NB4 (cell line): Measurements from ENCODE around the gene ANAPC16.

Experiments used
- CTCF ChIP-seq: IDR thresholded peaks from one replicate; pipeline ENCODE4 v1.5.1; 2012; ENCODE audit warnings: low read depth, low read length
- MAX ChIP-seq: IDR thresholded peaks from 2 replicates; pipeline ENCODE4 v1.6.1; 2011; ENCODE audit warnings: low read depth, low read length
- MYC ChIP-seq: IDR thresholded peaks from 2 replicates; pipeline ENCODE4 v1.6.1; 2011; ENCODE audit warnings: low read depth, low read length
- POLR2A ChIP-seq: IDR thresholded peaks from 2 replicates; pipeline ENCODE4 v1.6.1; 2011; ENCODE audit warnings: mild to moderate bottlenecking; ENCODE audit not compliant: insufficient read length; ENCODE audit errors: extremely low read depth

GRCh38 chr10:72261784-72262404, 46.1 kb downstream of the ANAPC16 start:
- TF ChIP-seq POLR2A (no peak), CTCF (no peak), MAX (no peak), MYC (no peak)
